ENCODE measurements around the gene SMARCB1.
"Not testable (repeated sequence)": the region's sequence is repeated elsewhere in the genome, so short reads cannot be mapped to it uniquely, and the experiment has no call there.

The SMARCB1 gene

DNA sequence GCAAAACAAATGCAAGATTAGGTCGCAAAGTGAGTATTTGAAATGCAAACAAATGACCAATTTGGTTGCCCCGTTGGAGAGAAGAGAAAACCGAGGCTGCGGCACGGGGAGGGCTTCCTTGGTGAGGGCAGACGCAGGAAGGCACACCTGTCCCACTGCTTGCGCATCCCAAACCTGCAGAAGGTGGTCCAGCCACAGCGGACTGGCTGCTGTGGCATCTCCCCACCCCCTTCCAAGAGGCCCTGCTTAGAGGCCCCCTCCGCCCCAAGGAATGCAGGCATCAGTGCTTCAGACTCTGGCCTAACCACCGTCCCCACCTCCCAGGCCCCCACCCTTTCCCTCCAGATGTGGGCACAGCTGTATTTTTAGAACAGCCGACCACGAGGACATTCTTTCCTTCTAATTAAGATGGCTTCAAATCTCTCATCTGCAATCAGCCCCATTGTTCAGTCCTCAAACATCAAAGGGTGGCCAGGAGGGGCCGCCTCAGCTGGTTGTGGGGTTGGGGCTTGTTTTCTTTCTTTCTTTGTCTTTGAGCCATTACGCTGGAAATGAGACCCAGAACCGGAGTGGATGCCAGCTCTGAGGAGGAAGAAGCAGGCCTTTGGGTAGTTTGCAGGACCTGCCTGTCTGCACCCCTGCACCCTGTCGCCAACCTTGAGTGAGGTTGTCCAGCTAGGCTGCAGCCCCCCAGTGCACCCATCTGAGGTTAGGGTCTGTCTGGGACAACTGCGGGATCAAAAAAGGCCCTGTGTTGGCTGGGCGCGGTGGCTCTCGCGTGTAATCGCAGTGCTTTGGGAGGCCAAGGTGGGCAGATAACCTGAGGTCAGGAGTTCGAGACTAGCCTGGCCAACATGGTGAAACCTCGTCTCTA, 61.5 kb downstream of the SMARCB1 start:
- no peak for DNase-seq

DNA sequence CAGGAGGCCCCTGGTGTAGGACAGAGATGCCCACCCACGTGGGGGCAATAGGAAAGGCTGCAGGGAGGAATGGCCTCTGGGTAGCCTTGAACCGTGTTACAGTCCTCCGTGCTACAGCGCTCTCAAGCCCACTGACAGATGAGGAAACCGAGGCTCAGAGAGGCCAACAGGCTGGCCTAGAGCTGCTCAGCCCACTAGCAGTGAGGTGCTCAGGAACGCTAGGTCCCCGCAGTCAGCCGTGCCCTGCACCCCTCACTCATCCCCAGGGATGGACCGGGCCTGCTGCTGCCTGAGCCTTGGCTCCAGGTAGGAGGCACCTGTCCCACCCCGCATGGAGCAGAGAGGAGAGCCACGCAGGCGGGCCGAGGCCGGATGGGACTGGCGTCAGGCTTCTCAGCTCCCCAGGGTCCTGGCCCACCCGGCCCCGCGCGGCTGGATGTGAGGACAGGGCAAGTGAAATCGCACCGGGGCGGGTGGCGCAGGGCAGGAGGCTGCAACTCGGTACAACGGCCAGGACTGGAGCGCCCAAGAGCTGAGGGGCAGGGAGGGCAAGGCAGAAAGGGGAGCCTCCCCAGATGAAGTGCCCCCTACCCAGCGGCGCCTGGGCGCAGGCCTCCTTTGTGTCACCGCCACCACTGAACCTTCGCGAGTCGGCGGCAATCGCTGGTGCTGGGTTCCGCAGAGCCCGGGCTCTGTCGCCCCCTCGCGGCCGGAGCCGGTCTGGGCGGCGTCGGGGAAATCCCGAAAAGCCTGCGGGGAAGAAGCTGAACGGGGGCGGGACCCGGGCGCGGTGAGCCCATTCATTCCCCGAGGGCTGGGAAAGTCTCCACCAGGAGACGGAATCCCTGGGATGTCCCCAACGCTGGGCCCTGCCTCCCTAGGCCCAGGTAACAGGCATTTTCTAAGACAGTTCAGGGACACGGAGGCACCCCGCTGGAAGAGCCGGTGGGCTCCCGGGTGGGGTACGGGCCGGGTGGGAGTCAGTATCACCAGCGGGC, 62.5 kb downstream of the SMARCB1 start:
- DNase-seq: peak; percentile 90

DNA sequence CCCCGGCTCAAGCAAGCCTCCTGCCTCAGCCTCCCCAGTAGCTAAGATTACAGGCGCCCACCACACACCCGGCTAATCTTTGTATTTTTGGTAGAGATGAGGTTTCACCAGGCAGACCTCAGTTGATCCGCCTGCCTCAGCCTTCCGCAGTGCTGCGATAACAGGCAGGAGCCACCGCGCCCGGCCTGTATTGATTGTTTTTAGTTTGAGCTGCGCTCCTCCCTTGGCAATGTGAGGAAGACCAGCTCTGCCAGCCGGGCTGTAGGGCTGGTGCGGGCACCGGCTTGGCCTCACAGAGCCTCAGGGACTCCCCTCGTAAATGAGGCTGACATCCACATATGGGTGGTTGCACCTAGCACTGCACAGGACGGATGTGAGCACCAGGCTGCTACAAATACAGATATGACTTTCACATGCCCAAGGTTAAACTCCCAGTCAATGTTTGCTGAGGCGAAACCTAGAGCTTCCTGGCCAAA, 63.4 kb downstream of the SMARCB1 start:
- DNase-seq: no peak

DNA sequence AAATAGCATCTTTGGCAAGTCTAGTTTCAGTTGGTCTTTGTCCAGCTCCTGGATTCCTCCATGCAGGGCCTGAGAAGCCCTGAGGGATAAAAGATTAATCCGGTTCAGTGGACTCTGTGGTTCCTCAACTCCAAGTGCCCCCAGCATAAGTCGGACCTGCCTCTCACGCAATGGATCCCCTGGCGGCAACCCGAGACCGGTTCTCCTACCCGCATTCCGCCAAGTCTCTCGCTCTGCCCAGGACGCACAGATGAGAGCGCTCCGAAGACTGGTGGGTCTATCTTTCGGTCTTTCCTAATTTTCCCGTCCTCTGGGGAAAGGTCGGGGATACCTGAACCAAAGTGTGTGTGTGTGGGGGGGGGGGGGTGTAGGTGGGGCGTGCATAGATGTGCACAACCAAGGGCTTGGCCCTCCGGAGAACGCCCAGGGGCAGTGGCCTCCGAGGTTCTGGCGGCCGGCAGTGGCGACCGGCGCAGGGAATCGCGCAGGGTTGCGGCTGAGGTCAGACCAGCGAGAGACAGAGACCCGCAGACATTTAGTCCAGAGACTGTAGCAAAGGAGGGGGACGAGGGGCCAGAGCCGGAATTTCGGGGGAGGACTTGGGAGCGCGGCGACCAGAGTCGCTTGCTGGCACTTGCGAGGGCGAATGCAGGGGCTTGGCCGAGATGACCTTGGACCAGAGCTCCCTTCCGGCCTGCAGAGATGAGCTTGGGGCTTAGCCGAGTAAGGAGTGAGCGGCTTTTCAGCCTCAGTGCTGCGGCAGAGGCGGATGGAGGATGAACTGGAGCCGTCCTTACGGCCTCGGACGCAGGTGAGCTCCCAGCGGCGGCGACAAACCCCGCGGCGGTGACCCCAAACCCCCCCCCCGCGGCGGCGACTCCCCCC, 70.2 kb downstream of the SMARCB1 start:
- peak; percentile 69 for DNase-seq

DNA sequence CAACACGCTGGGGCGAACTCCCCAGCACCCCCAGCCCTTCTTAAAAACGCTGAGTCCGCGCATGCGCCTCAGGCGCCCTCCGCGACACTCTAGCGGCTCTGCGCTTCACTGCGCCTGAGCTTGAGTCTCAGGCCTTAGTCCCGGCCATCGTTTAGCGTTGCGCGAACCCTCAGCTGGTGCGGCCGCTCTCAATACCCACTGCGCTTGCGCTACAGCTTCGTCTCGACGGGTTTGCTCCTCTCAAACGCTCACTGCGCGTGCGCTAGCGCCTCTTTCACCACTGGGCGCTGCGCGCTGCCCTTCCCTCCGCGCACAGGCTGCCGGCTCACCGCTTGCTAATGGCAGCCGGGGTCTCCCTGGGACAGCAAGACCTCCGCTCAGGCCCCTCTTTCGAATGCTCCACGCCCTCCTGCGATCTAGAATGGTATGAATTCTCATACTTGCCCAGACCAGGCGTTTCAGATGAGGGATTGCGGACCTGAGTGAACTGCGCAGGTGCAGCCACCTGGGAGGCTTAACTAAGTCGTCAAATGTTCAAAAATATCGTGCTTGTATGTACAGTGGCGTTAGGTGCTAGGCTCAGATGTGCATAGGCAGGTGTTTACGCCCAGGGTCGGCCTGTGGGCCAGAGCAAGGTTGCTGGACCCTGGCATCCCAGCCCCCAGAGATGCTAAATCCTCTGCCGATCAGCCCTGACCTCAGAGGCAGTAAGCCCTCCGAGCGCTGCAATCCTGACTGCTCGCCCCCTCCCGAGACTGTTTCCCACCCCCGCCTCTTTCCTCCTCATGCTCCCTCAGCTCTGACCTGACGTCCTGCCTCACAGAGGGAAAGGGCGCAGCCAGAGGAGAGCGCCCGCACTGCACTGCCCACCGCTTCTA, 71.1 kb downstream of the SMARCB1 start, which contains the start of gene SLC2A11:
SLC2A11 (plus strand) TSS at position 270 of the 878 bp plus-strand sequence; CDS start at position 395, 125 bp downstream.
- DNase-seq: peak; percentile 99

DNA sequence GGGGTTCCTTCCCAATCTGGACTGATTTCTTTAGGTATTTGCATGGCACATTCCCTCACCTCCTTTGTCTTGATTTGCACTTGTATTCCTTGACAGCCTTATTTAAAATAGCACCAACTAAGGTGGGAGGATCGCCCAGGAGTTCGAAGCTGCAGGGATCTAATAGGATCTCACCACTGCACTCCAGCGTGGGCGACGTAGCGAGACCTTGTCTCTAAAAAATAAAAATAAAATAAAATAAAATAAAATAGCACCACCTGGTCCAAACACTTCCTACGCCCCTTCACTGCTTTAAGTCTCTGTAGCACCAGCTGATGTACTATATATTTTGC, 71.7 kb downstream of the SMARCB1 start:
- DNase-seq: no peak

DNA sequence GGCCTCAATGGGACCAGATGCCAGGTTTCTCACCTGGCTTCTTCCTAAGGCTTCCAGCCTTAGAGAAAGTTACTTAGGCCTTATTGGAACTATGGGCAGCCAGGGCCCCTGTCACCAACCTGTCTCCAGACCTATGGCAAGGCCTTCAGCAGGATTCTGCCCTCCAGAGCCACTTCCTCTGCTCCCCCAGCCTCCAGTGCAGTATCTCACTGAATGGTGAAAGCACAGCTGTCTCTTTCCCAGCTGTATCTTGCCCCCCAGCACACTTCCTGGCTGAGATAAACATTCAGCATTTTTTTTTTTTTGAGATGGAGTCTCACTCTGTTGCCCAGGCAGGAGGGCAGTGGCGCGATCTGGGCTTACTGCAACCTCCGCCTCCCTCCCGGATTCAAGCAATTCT, 72.4 kb downstream of the SMARCB1 start:
- no peak for DNase-seq

DNA sequence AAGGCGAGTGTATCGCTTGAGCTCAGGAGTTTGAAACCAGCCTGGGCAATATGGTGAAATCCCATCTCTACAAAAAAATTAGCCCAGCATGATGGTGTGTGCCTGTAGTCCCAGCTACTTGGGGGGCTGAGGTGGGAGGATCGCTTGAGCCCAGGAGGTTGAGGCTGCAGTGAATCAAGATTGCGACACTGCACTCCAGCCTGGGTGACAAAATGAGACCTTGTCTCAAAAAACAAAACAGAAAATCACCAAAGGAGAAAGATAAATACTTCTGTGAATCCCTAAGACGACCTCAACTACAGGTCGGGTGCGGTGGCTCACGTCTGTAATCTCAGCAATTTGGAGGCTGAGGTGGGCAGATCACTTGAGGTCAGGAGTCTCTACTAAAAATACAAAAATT, 73.4 kb downstream of the SMARCB1 start:
- not testable (repeated sequence) for DNase-seq

DNA sequence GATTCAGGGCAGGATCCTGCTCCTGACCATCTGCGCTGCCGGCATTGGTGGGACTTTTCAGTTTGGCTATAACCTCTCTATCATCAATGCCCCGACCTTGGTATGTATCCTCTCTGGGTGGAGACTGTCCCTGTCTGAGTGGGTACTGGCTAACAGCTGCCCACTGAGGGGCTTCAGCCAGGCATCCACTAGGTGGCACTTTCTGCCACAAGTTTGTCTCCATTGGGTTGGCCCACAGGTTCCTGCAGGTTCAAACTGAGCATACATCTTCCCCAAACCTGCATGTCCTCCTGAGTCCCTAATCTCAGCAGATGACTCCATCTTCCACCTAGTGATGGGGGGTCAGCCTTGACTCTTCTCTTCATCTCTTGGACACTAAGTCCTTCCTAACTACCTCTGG, 75.3 kb downstream of the SMARCB1 start:
- DNase-seq: no peak

DNA sequence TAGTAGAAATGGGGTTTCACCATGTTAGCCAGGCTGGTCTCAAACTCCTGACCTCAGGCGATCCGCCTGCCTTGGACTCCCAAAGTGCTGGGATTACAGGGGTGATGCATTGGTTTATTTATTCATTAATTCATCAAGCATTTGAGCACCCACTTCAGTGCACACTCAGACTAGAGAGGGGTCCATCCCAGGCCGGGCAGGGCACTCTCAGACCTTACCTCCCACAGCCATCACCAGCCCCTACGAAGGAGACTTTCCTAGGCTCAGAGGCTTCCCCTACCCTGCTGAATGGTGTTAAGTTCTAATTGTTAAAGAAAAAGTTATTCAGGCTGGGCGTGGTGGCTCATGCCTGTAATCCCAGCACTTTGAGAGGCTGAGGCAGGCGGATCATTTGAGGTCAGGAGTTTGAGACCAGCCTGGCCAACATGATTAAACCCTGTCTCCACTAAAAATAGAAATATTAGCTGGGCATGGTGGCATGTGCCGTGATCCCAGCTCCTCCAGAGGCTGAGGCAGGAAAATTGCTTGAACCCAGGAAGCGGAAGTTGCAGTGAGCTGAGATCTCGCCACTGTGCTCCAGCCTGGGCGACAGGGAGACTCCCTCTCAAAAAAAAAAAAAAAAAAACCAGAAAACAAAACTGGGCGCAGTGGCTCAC, 77.9 kb downstream of the SMARCB1 start:
- DNase-seq: not testable (repeated sequence)

DNA sequence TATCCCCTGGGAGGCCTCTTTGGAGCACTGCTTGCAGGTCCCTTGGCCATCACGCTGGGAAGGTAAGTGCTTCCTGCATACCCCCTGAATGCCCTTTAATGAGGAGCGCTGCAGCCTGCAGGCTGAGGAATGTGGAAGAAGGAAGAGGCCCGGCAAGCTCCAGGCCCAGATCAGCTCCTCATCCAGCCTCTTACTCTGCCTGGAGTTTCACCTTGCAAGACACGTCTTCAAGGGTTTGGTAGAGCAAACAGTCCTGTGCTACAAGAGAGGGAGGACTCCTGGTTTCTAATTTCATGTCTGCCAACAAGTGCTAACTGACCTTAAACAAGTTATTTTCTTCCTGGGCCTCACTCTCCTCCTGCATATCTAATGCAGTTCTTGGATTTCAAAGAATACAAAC, 81.8 kb downstream of the SMARCB1 start:
- DNase-seq: no peak

DNA sequence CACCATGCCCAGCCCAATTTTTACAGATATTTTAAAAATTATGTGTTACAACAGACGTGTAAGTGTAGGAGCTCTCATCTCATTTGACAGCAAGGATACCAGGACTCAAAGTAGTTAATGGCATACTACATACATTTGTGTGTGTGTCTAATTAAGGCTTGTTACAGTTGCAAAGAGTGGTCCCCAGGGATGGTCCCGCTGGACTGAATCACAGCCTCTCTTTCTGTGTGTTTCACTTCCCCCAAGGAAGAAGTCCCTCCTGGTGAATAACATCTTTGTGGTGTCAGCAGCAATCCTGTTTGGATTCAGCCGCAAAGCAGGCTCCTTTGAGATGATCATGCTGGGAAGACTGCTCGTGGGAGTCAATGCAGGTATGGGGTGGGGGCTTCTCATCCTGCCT, 88.1 kb downstream of the SMARCB1 start:
- DNase-seq: no peak

DNA sequence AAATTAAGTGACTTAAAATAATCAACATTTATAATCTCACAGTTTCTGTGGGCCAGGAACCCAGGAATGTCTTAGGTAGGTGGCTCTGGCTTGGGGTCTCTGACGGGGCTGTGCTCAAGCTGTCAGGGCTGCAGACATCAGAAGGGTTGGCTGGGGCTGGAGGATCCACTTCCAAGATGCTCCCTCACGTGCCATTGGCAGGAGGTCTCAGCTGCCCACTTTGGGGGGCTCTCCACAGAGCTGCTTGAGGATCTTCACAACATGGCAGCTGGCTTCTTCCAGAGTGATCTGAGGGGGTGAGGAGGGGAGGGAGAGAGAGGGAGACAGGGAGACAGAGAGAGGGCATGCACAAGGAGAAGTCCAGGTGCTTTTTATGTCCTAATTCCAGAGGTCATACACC, 89.0 kb downstream of the SMARCB1 start:
- DNase-seq: no peak

DNA sequence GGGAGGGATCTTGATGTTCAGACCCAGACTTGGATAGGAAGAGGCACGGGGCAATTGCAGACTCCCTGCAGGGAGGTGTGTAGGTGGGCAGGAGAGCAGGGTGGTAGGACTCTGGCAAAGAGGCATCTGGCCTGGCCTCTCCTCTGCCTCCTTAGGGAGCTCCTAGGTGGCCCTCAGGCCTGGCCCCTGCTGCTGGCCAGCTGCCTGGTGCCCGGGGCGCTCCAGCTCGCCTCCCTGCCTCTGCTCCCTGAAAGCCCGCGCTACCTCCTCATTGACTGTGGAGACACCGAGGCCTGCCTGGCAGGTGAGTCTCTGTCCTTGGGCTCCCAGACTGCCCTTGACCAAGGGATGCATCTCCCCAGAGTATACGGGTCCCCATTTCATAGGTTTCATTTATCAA, 90.8 kb downstream of the SMARCB1 start:
- DNase-seq: no peak

DNA sequence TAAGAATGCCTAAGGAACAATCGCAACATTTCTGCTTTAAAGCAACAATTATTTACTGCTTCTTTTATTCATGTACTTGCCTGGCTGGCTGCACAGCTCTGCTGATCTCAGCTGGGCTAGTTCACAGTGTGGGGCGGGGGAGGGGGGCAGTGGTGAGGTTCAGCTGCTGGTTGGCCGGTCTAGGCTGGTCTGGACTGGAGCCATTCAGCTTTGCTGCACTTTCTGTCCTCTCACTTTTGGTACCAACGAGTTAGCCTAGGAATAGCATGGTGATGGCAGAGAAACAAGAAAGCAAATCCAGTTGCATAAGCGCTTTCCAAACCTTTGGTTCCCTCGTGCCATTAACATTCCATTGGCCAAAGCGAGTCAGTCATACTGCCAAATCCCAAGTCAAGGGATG, 91.5 kb downstream of the SMARCB1 start:
- no peak for DNase-seq

DNA sequence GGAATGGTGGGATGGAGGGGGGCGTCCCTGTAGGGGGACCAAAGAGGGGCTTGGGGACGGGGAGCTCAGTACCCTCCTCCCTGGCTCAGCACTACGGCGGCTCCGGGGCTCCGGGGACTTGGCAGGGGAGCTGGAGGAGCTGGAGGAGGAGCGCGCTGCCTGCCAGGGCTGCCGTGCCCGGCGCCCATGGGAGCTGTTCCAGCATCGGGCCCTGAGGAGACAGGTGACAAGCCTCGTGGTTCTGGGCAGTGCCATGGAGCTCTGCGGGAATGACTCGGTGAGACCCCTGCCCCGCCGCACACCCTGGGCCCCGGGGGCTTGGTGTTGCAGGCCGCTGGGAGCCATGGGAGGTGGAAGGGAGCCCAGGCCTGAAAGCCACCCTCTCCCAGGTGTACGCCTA, 95.6 kb downstream of the SMARCB1 start:
- no peak for DNase-seq

DNA sequence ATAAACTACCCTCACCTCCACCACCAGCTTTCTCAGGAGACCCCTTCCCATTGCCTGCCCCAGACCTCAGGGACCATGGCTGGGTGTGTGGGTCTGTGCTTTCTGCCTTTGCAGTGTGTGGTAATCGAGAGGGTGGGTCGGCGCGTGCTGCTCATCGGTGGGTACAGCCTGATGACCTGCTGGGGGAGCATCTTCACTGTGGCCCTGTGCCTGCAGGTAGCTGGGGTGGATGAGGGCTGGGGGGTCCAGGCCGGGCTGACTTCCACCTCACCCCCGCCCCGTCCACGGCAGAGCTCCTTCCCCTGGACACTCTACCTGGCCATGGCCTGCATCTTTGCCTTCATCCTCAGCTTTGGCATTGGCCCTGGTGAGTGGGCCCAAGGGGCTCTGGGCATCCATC, 96.9 kb downstream of the SMARCB1 start:
- DNase-seq: no peak

DNA sequence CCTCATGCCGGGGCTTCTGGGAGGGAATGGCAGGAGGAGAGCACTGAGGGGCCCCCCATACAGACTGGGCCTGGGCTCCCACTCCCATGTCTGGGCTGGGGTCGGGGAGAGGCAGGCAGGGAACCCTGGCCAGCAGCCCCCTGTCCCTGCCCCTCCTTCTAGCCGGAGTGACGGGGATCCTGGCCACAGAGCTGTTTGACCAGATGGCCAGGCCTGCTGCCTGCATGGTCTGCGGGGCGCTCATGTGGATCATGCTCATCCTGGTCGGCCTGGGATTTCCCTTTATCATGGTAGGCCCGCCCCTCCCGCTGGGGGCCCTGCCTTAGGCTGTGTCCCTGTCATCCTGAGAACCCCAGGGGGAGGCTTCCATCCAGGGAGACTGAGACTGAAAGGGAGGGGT, 97.4 kb downstream of the SMARCB1 start:
- DNase-seq: no peak

Data from femur (tissue), 1 donor.